ENCODE measurements around the gene SORL1. TPM values are rescaled to one million over a fixed set of nuclear protein-coding genes. Genes with fewer than 3 reads are reported as not detected.

Gene SORL1
- total RNA-seq, 1 experiment from 2014 or later, result 6.1 TPM

GRCh38 chr11:121559606-121560200 is 107.6 kb downstream of the SORL1 start:
- TF ChIP-seq CTCF (IDR thresholded peaks at IDR 0.05; ENCODE audit: unreplicated experiment), result no peak
- CTCF ChIA-PET, result no interaction called here
- BruUV-seq (replicated peaks), result no TSS peak
- intact Hi-C loops (cut with micrococcal nuclease; ENCODE audit: unreplicated experiment), result loop anchor here (10.0 kb wide), 1 partner anchor 95 kb away; no protein-coding TSS in a partner anchor
- H3K27me3 Mint-ChIP-seq (ENCODE audit: unreplicated experiment), result no peaks in the 10 kb centered on the region
- no peaks in the 10 kb centered on the region for H3K36me3 Mint-ChIP-seq (ENCODE audit: insufficient read depth, unreplicated experiment)
- H3K4me3 Mint-ChIP-seq (ENCODE audit: low read depth, unreplicated experiment), result no peak overlapping the region
- no peaks in the 10 kb centered on the region for H3K9me3 Mint-ChIP-seq (ENCODE audit: low read depth, unreplicated experiment)
- no peak for DNase-seq
- no peak overlapping the region for H3K27ac Mint-ChIP-seq (ENCODE audit: unreplicated experiment)
- no peaks in the 10 kb centered on the region for H3K4me1 Mint-ChIP-seq (ENCODE audit: low read depth, unreplicated experiment)

- no peak for DNase-seq
- intact Hi-C loops (cut with micrococcal nuclease; ENCODE audit: unreplicated experiment), result no loop called here
- no peaks in the 10 kb centered on the region for H3K4me1 Mint-ChIP-seq (ENCODE audit: low read depth, unreplicated experiment)
- no peaks in the 10 kb centered on the region for H3K36me3 Mint-ChIP-seq (ENCODE audit: insufficient read depth, unreplicated experiment)
- no peak for TF ChIP-seq CTCF (IDR thresholded peaks at IDR 0.05; ENCODE audit: unreplicated experiment)
- no peak overlapping the region for H3K27ac Mint-ChIP-seq (ENCODE audit: unreplicated experiment)
- BruUV-seq (replicated peaks), result no TSS peak
- no peak overlapping the region for H3K4me3 Mint-ChIP-seq (ENCODE audit: low read depth, unreplicated experiment)
- CTCF ChIA-PET, result no interaction called here
- H3K9me3 Mint-ChIP-seq (ENCODE audit: low read depth, unreplicated experiment), result no peaks in the 10 kb centered on the region
- H3K27me3 Mint-ChIP-seq (ENCODE audit: unreplicated experiment), result no peaks in the 10 kb centered on the region
Measured at GRCh38 chr11:121560236-121560635, 108.1 kb downstream of the SORL1 start.

- Mint-ChIP-seq H3K36me3 (ENCODE audit: insufficient read depth, unreplicated experiment) (no peaks in the 10 kb centered on the region), H3K4me1 (ENCODE audit: low read depth, unreplicated experiment) (no peaks in the 10 kb centered on the region), H3K27ac (ENCODE audit: unreplicated experiment) (no peak overlapping the region), H3K9me3 (ENCODE audit: low read depth, unreplicated experiment) (no peaks in the 10 kb centered on the region), H3K4me3 (ENCODE audit: low read depth, unreplicated experiment) (no peak overlapping the region), H3K27me3 (ENCODE audit: unreplicated experiment) (no peaks in the 10 kb centered on the region)
- TF ChIP-seq CTCF (IDR thresholded peaks at IDR 0.05; ENCODE audit: unreplicated experiment), result no peak
- intact Hi-C loops (cut with micrococcal nuclease; ENCODE audit: unreplicated experiment), result no loop called here
- CTCF ChIA-PET, result interaction anchor here (0.7 kb wide), 1 partner anchor 96 kb away, joined by 4 read pairs; no protein-coding TSS in a partner anchor
- no peak for DNase-seq
- BruUV-seq (replicated peaks), result no TSS peak
Measured at GRCh38 chr11:121561240-121561639, 109.1 kb downstream of the SORL1 start.

GRCh38 chr11:121561716-121562115 is 109.6 kb downstream of the SORL1 start:
- Mint-ChIP-seq H3K9me3 (ENCODE audit: low read depth, unreplicated experiment) (no peaks in the 10 kb centered on the region), H3K4me3 (ENCODE audit: low read depth, unreplicated experiment) (no peak overlapping the region), H3K4me1 (ENCODE audit: low read depth, unreplicated experiment) (no peaks in the 10 kb centered on the region), H3K27me3 (ENCODE audit: unreplicated experiment) (no peaks in the 10 kb centered on the region), H3K36me3 (ENCODE audit: insufficient read depth, unreplicated experiment) (no peaks in the 10 kb centered on the region), H3K27ac (ENCODE audit: unreplicated experiment) (no peak overlapping the region)
- no TSS peak for BruUV-seq (replicated peaks)
- TF ChIP-seq CTCF (IDR thresholded peaks at IDR 0.05; ENCODE audit: unreplicated experiment), result no peak
- intact Hi-C loops (cut with micrococcal nuclease; ENCODE audit: unreplicated experiment), result no loop called here
- no peak for DNase-seq
- CTCF ChIA-PET, result interaction anchor here (0.7 kb wide), 1 partner anchor 97 kb away, joined by 4 read pairs; no protein-coding TSS in a partner anchor

All from Calu3 (cell line).